CD4-positive, CD25-positive, alpha-beta regulatory T cell (primary cell): ENCODE data around the gene RHEBL1. TPM values are rescaled to one million over a fixed set of nuclear protein-coding genes. Genes with fewer than 3 reads are reported as not detected.

ENCODE experiments used
- ATAC-seq, 2 donors: fragments of 150-1000 bp; cut with Tn5 transposase; one replicate each; pipeline ENCODE4 v1.10.0; 2021; ENCODE audit warnings: low read depth in 2 of 2, moderate number of reproducible peaks in 2 of 2, moderate library complexity in 1 of 2
- DNase-seq, 3 donors: peaks; one replicate each; pipeline versions ENCODE4 v3.0.0 to v3.0.0-alpha.2; 2012 to 2022; ENCODE audit warnings: mixed read lengths in 1 of 3
- H3K27ac ChIP-seq: one replicate; pipeline ENCODE4 v1.7.0; 2013; ENCODE audit warnings: mild to moderate bottlenecking, low read length; ENCODE audit not compliant: insufficient read depth, poor library complexity, severe bottlenecking
- H3K27me3 ChIP-seq: one replicate; pipeline ENCODE4 v1.7.0; 2013; ENCODE audit warnings: low read length; ENCODE audit not compliant: control insufficient read depth, insufficient read depth
- H3K36me3 ChIP-seq: one replicate; pipeline ENCODE4 v1.7.0; 2013; ENCODE audit warnings: mild to moderate bottlenecking, low read length, moderate library complexity; ENCODE audit not compliant: control insufficient read depth, insufficient read depth
- H3K4me1 ChIP-seq: 2 replicates; pipeline ENCODE4 v1.7.0; 2013; ENCODE audit warnings: mild to moderate bottlenecking, low read length; ENCODE audit not compliant: insufficient read depth, control insufficient read depth, poor library complexity, severe bottlenecking
- H3K4me3 ChIP-seq: one replicate; pipeline ENCODE4 v1.7.0; 2013; ENCODE audit warnings: low read depth, mild to moderate bottlenecking, low read length, moderate library complexity
- H3K9me3 ChIP-seq, 2 experiments: 1 replicate in 1 of 2; 2 replicates in 1 of 2; pipeline ENCODE4 v1.7.0; 2013; ENCODE audit warnings: low read length in 2 of 2, mild to moderate bottlenecking in 1 of 2, moderate library complexity in 1 of 2; ENCODE audit not compliant: control insufficient read depth in 2 of 2
- H3K27ac Mint-ChIP-seq, 3 donors: one replicate each; pipeline ENCODE4 v1.8.0; 2020 to 2022; ENCODE audit warnings: mild to moderate bottlenecking in 3 of 3, mixed read lengths in 3 of 3, moderate library complexity in 2 of 3
- H3K27me3 Mint-ChIP-seq: one replicate; pipeline ENCODE4 v1.8.0; 2022; ENCODE audit warnings: mild to moderate bottlenecking, mixed read lengths
- H3K36me3 Mint-ChIP-seq: one replicate; pipeline ENCODE4 v1.8.0; 2020; ENCODE audit warnings: mixed read lengths
- H3K4me1 Mint-ChIP-seq, 4 donors: one replicate each; pipeline ENCODE4 v1.8.0; 2020 to 2022; ENCODE audit warnings: mixed read lengths in 4 of 4, mild to moderate bottlenecking in 1 of 4
- H3K4me3 Mint-ChIP-seq, 4 donors: one replicate each; pipeline ENCODE4 v1.8.0; 2020 to 2022; ENCODE audit warnings: mild to moderate bottlenecking in 4 of 4, mixed read lengths in 4 of 4, moderate library complexity in 3 of 4
- H3K9me3 Mint-ChIP-seq, 7 donors: one replicate each; pipeline ENCODE4 v1.8.0; 2020 to 2022; ENCODE audit warnings: mixed read lengths in 7 of 7, mild to moderate bottlenecking in 3 of 7, moderate library complexity in 2 of 7
- polyA plus RNA-seq, 4 donors: library from polyadenylated mRNA; unstranded; fragments of 300-500 nt; fragmentation: Illumina TruSeq; gene quantifications; one replicate each; pipeline ENCODE4 v1.2.3, GENCODE V29; 2021
- total RNA-seq: library from RNA; stranded (reverse); gene quantifications from one replicate; pipeline ENCODE4 v1.2.3, GENCODE V29; 2022

RHEBL1 gene
- total and polyA plus RNA-seq, 5 donors from 2014 or later = 6.0 to 19.5 (median 14.9) TPM

DNA sequence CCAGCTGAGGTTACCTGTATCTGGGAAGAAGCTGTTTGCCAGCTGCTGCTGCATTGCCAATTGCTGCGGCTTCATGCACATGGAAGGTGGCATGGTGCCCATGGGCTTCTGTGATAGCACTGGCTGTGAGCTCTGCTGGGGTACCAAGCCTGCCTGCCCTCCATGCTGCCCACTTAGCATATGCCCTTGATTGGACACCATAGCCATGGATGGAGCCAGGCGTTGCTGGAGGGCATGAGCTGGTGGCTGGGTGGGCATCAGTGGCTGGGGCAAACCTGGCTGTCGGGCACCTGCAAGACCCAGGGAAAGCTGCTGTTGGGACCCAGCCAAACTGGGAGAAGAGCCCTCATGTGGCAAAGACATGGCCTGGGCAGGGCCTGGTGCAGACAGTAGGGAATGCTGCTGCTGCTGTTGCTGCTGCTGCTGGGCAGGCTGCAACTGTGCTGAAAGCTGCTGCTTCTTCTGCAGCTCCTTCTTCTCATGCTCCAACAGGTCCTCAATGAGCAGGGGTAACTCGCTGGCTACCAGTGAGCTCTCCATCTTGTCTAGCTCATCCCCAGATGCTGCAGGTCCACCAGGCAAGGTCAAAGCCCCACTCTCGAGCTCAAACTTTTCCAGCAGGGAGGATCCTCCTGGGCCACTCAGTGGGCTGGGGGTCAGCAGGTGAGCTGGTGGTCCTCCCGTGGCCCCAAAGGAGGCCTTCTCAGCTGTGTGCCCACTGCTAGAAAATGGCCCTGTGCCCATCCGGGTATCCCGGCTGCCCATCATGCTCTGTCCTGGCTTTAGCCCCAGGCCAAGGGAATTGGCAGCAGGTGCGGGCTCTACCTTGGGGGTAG is 32.5 kb downstream of the RHEBL1 start:
- Mint-ChIP-seq H3K4me1 (peaks cover 0 to 6% (median 3%) of the 10 kb centered on the region in 4 donors), H3K4me3 (no peak overlapping the region), H3K27me3 (no peaks in the 10 kb centered on the region), H3K36me3 (peaks cover 27% of the 10 kb centered on the region), H3K27ac (no peak overlapping the region), H3K9me3 (no peaks in the 10 kb centered on the region)
- H3K9me3 ChIP-seq = no peaks in the 10 kb centered on the region
- no peak overlapping the region for H3K4me3 ChIP-seq
- no peak overlapping the region for H3K27ac ChIP-seq
- H3K27me3 ChIP-seq = no peaks in the 10 kb centered on the region
- H3K36me3 ChIP-seq = peaks cover 75% of the 10 kb centered on the region
- ATAC-seq (no peak), DNase-seq (no peak)
- no peaks in the 10 kb centered on the region for H3K4me1 ChIP-seq

DNA sequence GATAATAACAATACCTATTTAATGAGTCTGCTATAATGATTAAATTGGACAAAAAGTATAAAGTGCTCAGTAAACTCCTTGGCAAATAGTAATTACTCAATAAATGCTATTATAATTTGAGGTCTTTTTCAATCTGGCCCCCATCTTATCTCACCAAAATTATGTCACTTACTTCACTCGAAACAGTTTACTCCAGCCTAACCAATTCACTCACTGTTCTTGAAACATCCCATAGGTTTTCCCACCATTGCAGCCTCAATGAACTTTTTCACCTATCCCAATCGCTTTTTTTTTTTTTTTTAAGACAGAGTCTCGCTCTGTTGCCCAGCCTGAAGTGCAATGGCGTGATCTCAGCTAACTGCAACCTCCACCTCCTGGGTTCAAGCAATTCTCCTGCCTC is 33.8 kb downstream of the RHEBL1 start:
- H3K9me3 ChIP-seq = no peaks in the 10 kb centered on the region
- Mint-ChIP-seq H3K27ac (no peak overlapping the region), H3K4me1 (peaks cover 0 to 6% (median 3%) of the 10 kb centered on the region in 4 donors), H3K4me3 (no peak overlapping the region), H3K36me3 (peaks cover 24% of the 10 kb centered on the region), H3K9me3 (no peaks in the 10 kb centered on the region), H3K27me3 (no peaks in the 10 kb centered on the region)
- H3K27ac ChIP-seq = no peak overlapping the region
- H3K4me1 ChIP-seq = no peaks in the 10 kb centered on the region
- no peak overlapping the region for H3K4me3 ChIP-seq
- DNase-seq (no peak), ATAC-seq (no peak)
- peaks cover 69% of the 10 kb centered on the region for H3K36me3 ChIP-seq
- no peaks in the 10 kb centered on the region for H3K27me3 ChIP-seq

DNA sequence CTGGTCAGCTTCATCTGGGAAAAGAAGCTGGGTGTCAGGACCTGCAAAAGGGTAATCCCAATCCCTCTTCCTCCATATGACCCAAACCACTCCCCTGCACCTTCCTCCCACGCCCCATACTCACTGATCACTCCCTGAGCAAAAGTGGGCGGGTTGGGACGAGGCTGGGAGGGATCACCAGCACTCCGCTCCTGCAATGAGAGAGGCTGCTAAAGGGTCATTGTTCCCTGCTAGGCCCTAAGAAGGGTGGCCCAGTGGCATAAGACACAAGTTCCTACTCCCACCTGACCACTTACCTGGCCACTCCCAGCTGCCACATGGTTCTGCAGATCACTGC is 35.5 kb downstream of the RHEBL1 start:
- no peak for DNase-seq
- Histone ChIP-seq H3K27ac (no peak overlapping the region), H3K27me3 (no peaks in the 10 kb centered on the region), H3K36me3 (peaks cover 58% of the 10 kb centered on the region), H3K9me3 (no peaks in the 10 kb centered on the region), H3K4me3 (no peak overlapping the region), H3K4me1 (no peaks in the 10 kb centered on the region)
- H3K36me3 Mint-ChIP-seq = peaks cover 24% of the 10 kb centered on the region
- peak overlapping the region in 1 of 3 donors; percentile 12 for H3K27ac Mint-ChIP-seq
- ATAC-seq = no peak
- H3K27me3 Mint-ChIP-seq = no peaks in the 10 kb centered on the region
- no peak overlapping the region for H3K4me3 Mint-ChIP-seq
- no peaks in the 10 kb centered on the region for H3K9me3 Mint-ChIP-seq
- peaks cover 0 to 6% (median 5%) of the 10 kb centered on the region in 4 donors for H3K4me1 Mint-ChIP-seq

DNA sequence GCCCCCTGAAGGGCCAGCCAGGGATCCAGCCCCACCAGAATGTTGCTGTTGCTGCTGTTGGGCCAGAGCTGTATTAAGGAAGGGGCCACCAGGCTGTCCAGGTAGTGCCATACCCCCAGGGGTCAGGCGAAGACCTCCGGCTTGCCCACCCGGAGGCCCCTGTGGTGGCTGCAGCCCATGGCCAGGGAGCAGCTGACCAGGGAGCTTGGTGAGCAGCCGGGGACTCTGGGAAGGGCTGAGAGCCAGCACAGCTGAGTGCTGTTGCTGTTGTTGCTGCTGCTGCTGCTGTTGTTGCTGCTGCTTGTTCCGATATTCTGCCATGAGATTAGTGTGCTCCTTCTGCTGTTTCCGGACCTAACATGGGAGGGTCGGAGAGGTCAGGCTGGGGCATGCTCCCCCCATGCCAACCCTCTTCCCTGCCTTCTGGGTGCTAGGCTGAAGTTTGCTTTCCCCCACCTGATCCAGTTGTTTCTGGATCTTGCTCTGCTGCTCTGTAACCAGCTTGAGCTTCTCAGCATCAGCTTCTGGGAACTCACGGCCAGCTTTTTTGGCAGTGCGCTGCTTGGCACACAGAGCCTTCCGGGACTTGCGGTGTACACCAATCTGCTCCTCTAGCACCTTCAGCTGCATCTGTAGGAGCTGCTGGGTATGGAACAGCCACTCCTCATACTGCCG is 36.0 kb downstream of the RHEBL1 start:
- no peak for DNase-seq
- no peak for ATAC-seq
- no peaks in the 10 kb centered on the region for H3K4me1 ChIP-seq
- H3K4me3 ChIP-seq = no peak overlapping the region
- Mint-ChIP-seq H3K27ac (no peak overlapping the region), H3K9me3 (no peaks in the 10 kb centered on the region), H3K4me3 (no peak overlapping the region), H3K27me3 (no peaks in the 10 kb centered on the region), H3K4me1 (peaks cover 0 to 6% (median 5%) of the 10 kb centered on the region in 4 donors), H3K36me3 (peaks cover 21% of the 10 kb centered on the region)
- peaks cover 53% of the 10 kb centered on the region for H3K36me3 ChIP-seq
- H3K9me3 ChIP-seq = no peaks in the 10 kb centered on the region
- H3K27me3 ChIP-seq = no peaks in the 10 kb centered on the region
- H3K27ac ChIP-seq = no peak overlapping the region

DNA sequence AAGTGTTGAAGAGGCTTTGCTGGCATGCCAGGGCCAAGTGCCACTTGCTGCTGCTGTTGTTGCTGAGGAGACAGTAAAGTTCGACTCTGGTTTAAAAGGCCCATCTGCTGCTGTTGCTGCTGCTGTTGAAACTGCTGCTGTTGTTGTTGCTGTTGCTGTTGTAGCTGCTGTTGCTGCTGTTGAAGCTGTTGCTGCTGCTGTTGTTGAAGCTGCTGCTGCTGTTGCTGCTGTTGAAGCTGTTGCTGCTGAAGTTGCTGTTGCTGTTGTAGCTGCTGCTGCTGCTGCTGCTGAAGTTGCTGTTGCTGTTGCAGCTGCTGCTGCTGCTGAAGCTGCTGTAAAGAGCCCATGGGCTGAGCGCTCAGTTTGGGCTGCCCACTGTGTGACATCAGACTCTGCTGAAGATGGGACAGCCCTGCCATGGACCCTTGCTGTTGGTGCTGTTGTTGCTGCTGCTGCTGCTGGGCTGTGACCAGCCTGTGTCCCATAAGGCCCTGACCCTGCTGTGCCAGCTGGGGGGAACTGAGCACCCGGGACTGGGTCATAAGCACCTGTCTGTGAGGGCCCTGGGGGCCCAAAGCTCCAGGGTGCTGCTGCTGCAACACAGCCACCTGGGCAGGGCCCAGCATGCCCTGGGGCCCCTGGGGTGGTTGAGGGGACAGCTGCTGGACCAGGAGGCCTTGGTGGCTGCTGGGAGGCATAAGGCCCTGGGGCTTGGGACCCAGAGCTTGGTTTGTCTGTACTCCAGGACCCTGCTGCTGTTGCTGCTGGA is 36.9 kb downstream of the RHEBL1 start:
- peaks cover 55% of the 10 kb centered on the region for H3K36me3 ChIP-seq
- no peak for ATAC-seq
- H3K4me1 Mint-ChIP-seq = peaks cover 0 to 11% (median 7%) of the 10 kb centered on the region in 4 donors
- no peak overlapping the region for H3K27ac Mint-ChIP-seq
- no peaks in the 10 kb centered on the region for H3K9me3 ChIP-seq
- H3K9me3 Mint-ChIP-seq = no peaks in the 10 kb centered on the region
- H3K36me3 Mint-ChIP-seq = peaks cover 19% of the 10 kb centered on the region
- no peak overlapping the region for H3K27ac ChIP-seq
- no peak overlapping the region for H3K4me3 Mint-ChIP-seq
- H3K27me3 Mint-ChIP-seq = no peaks in the 10 kb centered on the region
- no peaks in the 10 kb centered on the region for H3K27me3 ChIP-seq
- H3K4me3 ChIP-seq = no peak overlapping the region
- no peaks in the 10 kb centered on the region for H3K4me1 ChIP-seq
- no peak for DNase-seq

DNA sequence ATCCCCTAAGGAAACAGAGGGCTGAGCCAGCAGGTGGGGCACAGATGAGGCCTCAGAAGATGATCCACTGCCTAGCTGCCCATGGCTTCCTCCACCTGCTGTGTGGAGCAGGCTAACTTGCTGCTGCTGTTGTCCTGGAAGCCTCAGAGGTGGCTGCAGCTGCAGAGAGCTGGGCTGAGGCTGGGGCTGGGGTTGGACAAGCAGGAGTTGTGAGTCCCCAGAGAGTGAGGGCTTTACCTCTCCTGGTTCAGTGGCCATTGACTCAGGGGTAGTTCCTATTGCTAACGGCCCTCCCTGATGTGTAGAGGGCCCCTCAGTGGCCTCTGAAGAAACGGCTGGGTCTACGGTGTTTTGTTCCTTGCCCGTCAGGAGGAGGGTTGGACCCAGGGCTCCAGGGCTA is 37.5 kb downstream of the RHEBL1 start:
- Histone ChIP-seq H3K4me3 (no peak overlapping the region), H3K36me3 (peaks cover 56% of the 10 kb centered on the region), H3K4me1 (no peaks in the 10 kb centered on the region), H3K27me3 (no peaks in the 10 kb centered on the region), H3K27ac (no peak overlapping the region), H3K9me3 (no peaks in the 10 kb centered on the region)
- H3K4me1 Mint-ChIP-seq = peaks cover 0 to 13% (median 8%) of the 10 kb centered on the region in 4 donors
- H3K36me3 Mint-ChIP-seq = peaks cover 22% of the 10 kb centered on the region
- H3K27ac Mint-ChIP-seq = no peak overlapping the region
- H3K9me3 Mint-ChIP-seq = no peaks in the 10 kb centered on the region
- no peak for DNase-seq
- H3K4me3 Mint-ChIP-seq = no peak overlapping the region
- ATAC-seq = no peak
- H3K27me3 Mint-ChIP-seq = no peaks in the 10 kb centered on the region

DNA sequence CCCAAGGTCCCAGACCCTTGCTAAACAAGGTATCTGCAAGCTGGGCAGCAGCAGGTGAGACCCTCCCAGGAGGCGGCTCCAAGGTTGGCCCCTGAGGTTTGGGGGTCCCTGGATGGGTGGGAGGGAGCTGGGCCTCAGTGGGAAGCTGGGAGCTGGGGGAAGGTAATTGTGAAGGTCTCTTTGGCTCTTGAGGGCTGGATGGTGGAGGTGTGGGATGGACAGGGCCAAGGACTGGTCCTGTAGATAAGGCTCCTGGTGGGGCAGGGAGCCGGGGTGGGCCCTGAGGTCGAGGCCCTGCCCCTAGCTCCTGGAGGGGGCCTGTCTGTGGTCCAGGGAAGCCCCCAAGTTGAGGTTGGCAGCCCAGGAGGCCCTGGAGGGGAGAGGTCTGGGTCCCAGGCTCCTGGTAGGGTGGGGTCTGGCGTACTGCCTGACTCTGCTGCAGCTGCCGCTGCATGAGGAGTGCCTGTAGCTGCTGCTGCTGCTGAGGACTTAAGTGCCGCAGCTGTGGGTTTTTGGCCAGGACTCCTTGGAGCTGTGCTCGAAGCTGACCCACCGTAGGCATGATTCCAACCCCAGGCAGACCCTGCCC is 38.1 kb downstream of the RHEBL1 start:
- DNase-seq (no peak), ATAC-seq (no peak)
- Histone ChIP-seq H3K4me3 (no peak overlapping the region), H3K27me3 (no peaks in the 10 kb centered on the region), H3K27ac (no peak overlapping the region), H3K9me3 (no peaks in the 10 kb centered on the region), H3K36me3 (peaks cover 56% of the 10 kb centered on the region), H3K4me1 (no peaks in the 10 kb centered on the region)
- peak overlapping the region in 1 of 3 donors; percentile 60 for H3K27ac Mint-ChIP-seq
- no peaks in the 10 kb centered on the region for H3K9me3 Mint-ChIP-seq
- no peak overlapping the region for H3K4me3 Mint-ChIP-seq
- peaks cover 0 to 13% (median 7%) of the 10 kb centered on the region in 4 donors for H3K4me1 Mint-ChIP-seq
- H3K27me3 Mint-ChIP-seq = no peaks in the 10 kb centered on the region
- peaks cover 19% of the 10 kb centered on the region for H3K36me3 Mint-ChIP-seq
